ENCODE results near the gene INSRR. TPM values are rescaled to one million over a fixed set of nuclear protein-coding genes. Genes with fewer than 3 reads are reported as not detected.

INSRR gene
- polyA plus RNA-seq, 3 donors = not detected

DNA sequence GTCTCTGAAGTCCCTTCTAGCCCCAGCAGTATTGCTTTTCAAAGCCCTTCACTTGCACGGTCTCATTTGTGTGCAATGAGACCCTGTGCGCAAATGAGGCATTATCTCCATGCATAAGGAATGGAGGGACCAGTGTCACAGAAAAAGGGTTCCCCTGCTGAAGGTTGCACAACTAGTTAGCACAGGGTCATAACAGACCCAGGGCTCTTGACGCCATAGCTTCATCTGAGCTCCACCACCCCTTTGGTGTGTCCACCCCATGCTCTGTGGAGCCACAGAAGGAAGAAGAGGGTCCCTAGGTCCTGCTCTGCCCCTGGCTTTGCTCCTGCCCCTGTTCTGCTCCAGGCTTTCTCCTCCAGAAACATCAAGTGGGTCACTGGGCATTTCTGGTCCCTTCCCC lies 54.9 kb downstream of the INSRR start:
- 68% methylated on average over 3 of the region's 3 CpGs for WGBS (ENCODE audit: insufficient coverage)
- Mint-ChIP-seq H3K36me3 (peaks cover 27 to 37% of the 10 kb centered on the region in 2 donors), H3K9me3 (no peaks in the 10 kb centered on the region), H3K4me3 (peak overlapping the region in 1 of 2 donors; percentile 78), H3K27ac (peak overlapping the region; percentile 8 to 85 (median 70)), H3K4me1 (peaks cover 21% of the 10 kb centered on the region), H3K27me3 (ENCODE audit: low read depth in 3 of 3) (peaks cover 0 to 4% (median 3%) of the 10 kb centered on the region in 3 donors)
- H3K4me2 ChIP-seq (replicated peaks; ENCODE audit: extremely low read depth, low read length, poor library complexity, severe bottlenecking) = no peak overlapping the region
- H4K20me1 ChIP-seq (ENCODE audit: insufficient read depth, low read length) = no peaks in the 10 kb centered on the region
- peaks cover 14 to 15% of the 10 kb centered on the region in 2 donors for H3K4me1 ChIP-seq (ENCODE audit: control insufficient read depth in 1 of 2, insufficient read depth in 2 of 2, low read length in 2 of 2)
- H3K9me3 ChIP-seq (replicated peaks in 1 of 2; ENCODE audit: control insufficient read depth in 1 of 2, insufficient read depth in 1 of 2, low read length in 2 of 2) = no peaks in the 10 kb centered on the region
- peaks cover 26 to 36% of the 10 kb centered on the region in 2 donors for H3K36me3 ChIP-seq (replicated peaks in 1 of 2; ENCODE audit: control insufficient read depth in 1 of 2, insufficient read depth in 2 of 2, low read length in 2 of 2)
- DNase-seq = no peak
- H3K9ac ChIP-seq (ENCODE audit: insufficient read depth, low read length, poor library complexity, severe bottlenecking) = no peak overlapping the region
- H3K27ac ChIP-seq (ENCODE audit: low read depth in 1 of 2, low read length in 2 of 2) = peak overlapping the region in 1 of 2 donors; percentile 27
- no peak overlapping the region for H2AFZ ChIP-seq (ENCODE audit: insufficient read depth, low read depth, low read length, poor library complexity, severe bottlenecking)
- H3K27me3 ChIP-seq (ENCODE audit: control insufficient read depth in 2 of 2, insufficient read depth in 2 of 2, low read length in 2 of 2) = no peaks in the 10 kb centered on the region
- no peak overlapping the region for H3K4me3 ChIP-seq (replicated peaks in 1 of 3; ENCODE audit: low read depth in 2 of 3, low read length in 3 of 3)
- intact Hi-C loops (cut with micrococcal nuclease) = no loop called here
- H3K79me2 ChIP-seq (ENCODE audit: insufficient read depth, low read length) = no peaks in the 10 kb centered on the region
- TF ChIP-seq CTCF (IDR thresholded peaks at IDR 0.05) = no peak

GRCh38 chr1:156803086-156803851 lies 55.6 kb downstream of the INSRR start:
- WGBS (ENCODE audit: insufficient coverage) = 90% methylated on average over 5 of the region's 13 CpGs
- no peak overlapping the region for H3K4me3 Mint-ChIP-seq

More at GRCh38 chr1:156803086-156803851, 55.6 kb downstream of the INSRR start:
- Histone ChIP-seq H2AFZ (ENCODE audit: insufficient read depth, low read depth, low read length, poor library complexity, severe bottlenecking) (no peak overlapping the region), H3K36me3 (replicated peaks in 1 of 2; ENCODE audit: control insufficient read depth in 1 of 2, insufficient read depth in 2 of 2, low read length in 2 of 2) (peaks cover 28 to 43% of the 10 kb centered on the region in 2 donors), H3K27ac (ENCODE audit: low read depth in 1 of 2, low read length in 2 of 2) (no peak overlapping the region), H3K27me3 (ENCODE audit: control insufficient read depth in 2 of 2, insufficient read depth in 2 of 2, low read length in 2 of 2) (no peaks in the 10 kb centered on the region), H3K4me1 (ENCODE audit: control insufficient read depth in 1 of 2, insufficient read depth in 2 of 2, low read length in 2 of 2) (peaks cover 14 to 15% of the 10 kb centered on the region in 2 donors), H3K4me3 (replicated peaks in 1 of 3; ENCODE audit: low read depth in 2 of 3, low read length in 3 of 3) (no peak overlapping the region), H3K4me2 (replicated peaks; ENCODE audit: extremely low read depth, low read length, poor library complexity, severe bottlenecking) (no peak overlapping the region), H4K20me1 (ENCODE audit: insufficient read depth, low read length) (no peaks in the 10 kb centered on the region), H3K79me2 (ENCODE audit: insufficient read depth, low read length) (no peaks in the 10 kb centered on the region), H3K9me3 (replicated peaks in 1 of 2; ENCODE audit: control insufficient read depth in 1 of 2, insufficient read depth in 1 of 2, low read length in 2 of 2) (no peaks in the 10 kb centered on the region), H3K9ac (ENCODE audit: insufficient read depth, low read length, poor library complexity, severe bottlenecking) (no peak overlapping the region)
- Mint-ChIP-seq H3K9me3 (no peaks in the 10 kb centered on the region), H3K36me3 (peaks cover 34 to 45% of the 10 kb centered on the region in 2 donors), H3K4me1 (peaks cover 21% of the 10 kb centered on the region), H3K27ac (peak overlapping the region in 1 of 7 donors; percentile 27), H3K27me3 (ENCODE audit: low read depth in 3 of 3) (peaks cover 0 to 3% (median 3%) of the 10 kb centered on the region in 3 donors)
- intact Hi-C loops (cut with micrococcal nuclease) = no loop called here
- TF ChIP-seq CTCF (IDR thresholded peaks at IDR 0.05) = no peak
- DNase-seq = no peak

Measured in CD14-positive monocyte (primary cell).